HepG2 (cell line): Measurements from ENCODE around the gene EPM2A. TPM values are rescaled to one million over a fixed set of nuclear protein-coding genes. Genes with fewer than 3 reads are reported as not detected.

ENCODE experiments used
- ATAC-seq: fragments of 200-7000 bp; cut with Tn5 transposase; 3 replicates; pipeline ENCODE4 v1.9.1; 2020; ENCODE audit warnings: mild to moderate bottlenecking, moderate library complexity
- BruUV-seq: library from RNA; stranded (reverse); fragments of 400-500 nt; replicated peaks from 2 replicates; lab custom pipeline; 2021; lab: Mats Ljungman, UMichigan
- CTCF ChIA-PET: fragments of 300-600 bp; formaldehyde crosslinking; extraction: SDS; loops from one replicate; lab custom pipeline; 2021; ENCODE audit warnings: low total read pairs, inconsistent platforms, low intra/inter-chr PET ratio; lab: Yijun Ruan, JAX
- POLR2A ChIA-PET: fragments of 350-600 bp; sonication (Branson Sonifier 250); formaldehyde crosslinking; loops from one replicate; lab custom pipeline; 2020; ENCODE audit warnings: antibody characterized with exemption, inconsistent platforms; lab: Yijun Ruan, JAX
- DNase-seq: peaks from one replicate; pipeline ENCODE4 v3.0.0-alpha.2; 2015; ENCODE audit warnings: low spot score
- FAIRE-seq: peaks from 3 replicates; lab custom pipeline; 2011; peaks lifted over from hg19 to GRCh38; lab: Jason Lieb, UNC
- H2AFZ ChIP-seq: one replicate; pipeline ENCODE4 v1.6.1; 2011; ENCODE audit warnings: low read length, inconsistent platforms
- H3K27ac ChIP-seq: fragments of 300-600 bp; 3 replicates; pipeline ENCODE4 v1.8.0; 2011; ENCODE audit warnings: mixed run types, mild to moderate bottlenecking, mixed read lengths, low read length, inconsistent platforms; ENCODE audit not compliant: insufficient read depth; ENCODE audit errors: extremely low read length
- H3K27me3 ChIP-seq, 2 experiments: fragments of 200-600 bp in 1 of 2; 2 replicates in 1 of 2; 3 replicates in 1 of 2; pipeline versions ENCODE4 v1.6.0 to v1.8.0; 2011; ENCODE audit warnings: low read length in 2 of 2, mild to moderate bottlenecking in 2 of 2, moderate library complexity in 2 of 2, inconsistent platforms in 1 of 2; ENCODE audit not compliant: insufficient read depth in 2 of 2, control insufficient read depth in 1 of 2
- H3K36me3 ChIP-seq, 2 experiments: fragments of 200-600 bp in 1 of 2; replicated peaks in 1 of 2; 2 replicates in 1 of 2; 3 replicates in 1 of 2; pipeline versions ENCODE4 v1.5.1 to v1.8.0; 2011; ENCODE audit warnings: low read length in 2 of 2, inconsistent platforms in 1 of 2; ENCODE audit not compliant: insufficient read depth in 2 of 2, control insufficient read depth in 1 of 2
- H3K4me1 ChIP-seq: 2 replicates; pipeline ENCODE4 v1.5.1; 2012; ENCODE audit warnings: low read length, inconsistent platforms; ENCODE audit not compliant: insufficient read depth
- H3K4me2 ChIP-seq: 2 replicates; pipeline ENCODE4 v1.6.0; 2011; ENCODE audit warnings: low read depth, low read length, inconsistent platforms
- H3K4me3 ChIP-seq, 3 experiments: fragments of 200-600 bp in 1 of 3; sonication (generic), shearing (Covaris generic) in 1 of 3; replicated peaks in 1 of 3; 2 replicates each; pipeline ENCODE4 v1.5.1; 2011 to 2016; ENCODE audit warnings: low read length in 3 of 3, inconsistent platforms in 2 of 3, low read depth in 2 of 3, mild to moderate bottlenecking in 2 of 3, control low read depth in 1 of 3, mixed read lengths in 1 of 3; ENCODE audit not compliant: insufficient read depth in 1 of 3
- H3K79me2 ChIP-seq: one replicate; pipeline ENCODE4 v1.6.1; 2011; ENCODE audit warnings: low read length, inconsistent platforms; ENCODE audit not compliant: insufficient read depth
- H3K9ac ChIP-seq: 2 replicates; pipeline ENCODE4 v1.6.0; 2011; ENCODE audit warnings: mild to moderate bottlenecking, low read depth, low read length, inconsistent platforms; ENCODE audit not compliant: insufficient read depth
- H3K9me3 ChIP-seq: 2 replicates; pipeline ENCODE4 v1.5.1; 2012; ENCODE audit warnings: mild to moderate bottlenecking, low read length
- H4K20me1 ChIP-seq: 2 replicates; pipeline ENCODE4 v1.6.0; 2011; ENCODE audit warnings: inconsistent platforms, mild to moderate bottlenecking, low read length, moderate library complexity; ENCODE audit not compliant: insufficient read depth
- KLF13 ChIP-seq: sonication (generic); formaldehyde crosslinking; IDR thresholded peaks from 2 replicates; pipeline ENCODE4 v1.4.0; 2020; ENCODE audit warnings: mild to moderate bottlenecking, missing genetic modification reagents
- ONECUT2 ChIP-seq: sonication (generic); formaldehyde crosslinking; IDR thresholded peaks from 2 replicates; pipeline ENCODE4 v1.4.0; 2020; ENCODE audit warnings: missing genetic modification reagents
- RFX3 ChIP-seq: IDR thresholded peaks from 2 replicates; pipeline ENCODE4 v1.6.1; 2016; ENCODE audit warnings: missing biosample characterization, missing genetic modification reagents
- STAG1 ChIP-seq: sonication (generic); formaldehyde crosslinking; IDR thresholded peaks from 2 replicates; pipeline ENCODE4 v1.4.0; 2020; ENCODE audit warnings: missing genetic modification reagents
- SYNCRIP ChIP-seq: fragments of 200-400 bp; formaldehyde crosslinking; IDR thresholded peaks from 2 replicates; pipeline ENCODE4 v1.6.1; 2018; ENCODE audit warnings: mild to moderate bottlenecking, low read depth, low read length; ENCODE audit not compliant: insufficient read depth
- TCF7 ChIP-seq: sonication (generic); IDR thresholded peaks from 2 replicates; pipeline ENCODE4 v1.6.1; 2016; ENCODE audit warnings: antibody characterized with exemption, low read depth
- ZNF225 ChIP-seq: sonication (generic); formaldehyde crosslinking; IDR thresholded peaks from 2 replicates; pipeline ENCODE4 v1.4.0; 2020; ENCODE audit warnings: mild to moderate bottlenecking, missing genetic modification reagents
- ZNF253 ChIP-seq: sonication (generic); formaldehyde crosslinking; IDR thresholded peaks from 2 replicates; pipeline ENCODE4 v1.8.0; 2022; ENCODE audit warnings: mild to moderate bottlenecking, missing genetic modification reagents, borderline replicate concordance
- WGBS: methylation state at CpG from one replicate; pipeline ENCODE4 v1.1.6; 2017; ENCODE audit warnings: low lambda C conversion rate; 5-methylcytosine and 5-hydroxymethylcytosine counted together
- in situ Hi-C: cut with HindIII; loops from 2 replicates; pipeline ENCODE4 v1.10.0; 2017; ENCODE audit warnings: low pct_unique_long_range_greater_than_20kb; ENCODE audit not compliant: extremely low pct_ligation_motif_present
- intact Hi-C: fragments of 100-400 bp; cut with micrococcal nuclease; formaldehyde crosslinking; loops from one replicate; pipeline ENCODE4 v1.10.0; 2022; ENCODE audit not compliant: unreplicated experiment
- polyA plus RNA-seq, 8 experiments: library from polyadenylated mRNA; depleted of rRNA in 3 of 8; stranded (reverse) in 7 of 8; unstranded in 1 of 8; fragments of >200 nt; fragmentation: Illumina TruSeq in 4 of 8; extraction: Trizol in 4 of 8; gene quantifications; 2 replicates each; pipeline versions ENCODE4 v1.2.1 to v1.2.3, GENCODE V29; 2011 to 2016; ENCODE audit warnings: low read depth in 4 of 8, missing spikeins in 1 of 8, mixed read lengths in 1 of 8; ENCODE audit not compliant: insufficient read depth in 1 of 8
- total RNA-seq, 5 experiments: library from RNA; depleted of rRNA; stranded (reverse); fragments of >200 nt; fragmentation: Illumina TruSeq; extraction: Trizol; gene quantifications; 2 replicates each; pipeline ENCODE4 v1.2.3, GENCODE V29; 2016; ENCODE audit warnings: low read depth in 1 of 5
- TF ChIP-seq, protein P1 (sequence below): sonication (generic); formaldehyde crosslinking; IDR thresholded peaks from 2 replicates; pipeline ENCODE4 v1.8.0; 2022; ENCODE audit warnings: low read depth, missing genetic modification reagents
- TF ChIP-seq, protein P2 (sequence below): sonication (generic); formaldehyde crosslinking; IDR thresholded peaks from 2 replicates; pipeline ENCODE4 v1.4.0; 2020; ENCODE audit warnings: mild to moderate bottlenecking, missing genetic modification reagents
- TF ChIP-seq, protein P3 (sequence below): sonication (generic); formaldehyde crosslinking; IDR thresholded peaks from 2 replicates; pipeline ENCODE4 v1.5.1; 2020; ENCODE audit warnings: mild to moderate bottlenecking, missing genetic modification reagents, borderline replicate concordance

The EPM2A gene
- total and polyA plus RNA-seq, 2 of the 13 experiments (the other 11 are each of a cell fraction or from before 2014, with no cell fraction given): 4.6 to 9.2 TPM

DNA sequence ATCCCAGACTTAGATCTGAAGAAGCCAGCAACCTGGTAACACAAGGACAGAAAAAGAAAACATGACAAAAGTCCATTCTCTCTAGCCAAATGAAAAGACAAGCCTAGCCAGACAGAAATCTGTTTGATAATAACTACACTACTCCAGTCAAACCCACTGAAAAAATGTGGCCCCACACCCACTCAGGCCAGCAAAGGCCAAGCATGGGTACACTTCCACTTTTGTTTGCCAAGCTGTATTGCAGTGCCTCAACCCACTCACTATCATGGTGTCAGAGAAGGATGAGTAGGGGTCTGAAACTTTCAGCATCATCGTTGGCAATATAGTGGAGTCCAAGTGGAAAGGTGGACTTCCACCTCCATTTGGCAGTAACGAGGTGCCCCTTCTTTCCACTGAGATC, 45.8 kb downstream of the EPM2A start:
- FAIRE-seq (no peak), ATAC-seq (no peak), DNase-seq (no peak)
- H3K27me3 ChIP-seq: no peaks in the 10 kb centered on the region
- no peak overlapping the region for H3K4me3 ChIP-seq
- no peaks in the 10 kb centered on the region for H3K79me2 ChIP-seq
- WGBS: 83% methylated on average over 2 of the region's 2 CpGs
- POLR2A ChIA-PET: no interaction called here
- H3K36me3 ChIP-seq: no peaks in the 10 kb centered on the region
- no peak overlapping the region for H3K9ac ChIP-seq
- CTCF ChIA-PET: no interaction called here
- in situ Hi-C loops: no loop called here
- no TSS peak for BruUV-seq
- no peak overlapping the region for H3K27ac ChIP-seq
- H3K4me2 ChIP-seq: no peak overlapping the region
- H4K20me1 ChIP-seq: no peaks in the 10 kb centered on the region
- peaks cover 8% of the 10 kb centered on the region for H3K4me1 ChIP-seq
- TF ChIP-seq KLF13 (CRISPR knock-in tag) (no peak), ZNF225 (no peak), STAG1 (CRISPR knock-in tag) (no peak), ZNF253 (CRISPR knock-in tag) (no peak), SYNCRIP (no peak), ONECUT2 (CRISPR knock-in tag) (no peak), RFX3 (CRISPR knock-in tag) (no peak), TCF7 (no peak)
- TF ChIP-seq, protein P1, sequence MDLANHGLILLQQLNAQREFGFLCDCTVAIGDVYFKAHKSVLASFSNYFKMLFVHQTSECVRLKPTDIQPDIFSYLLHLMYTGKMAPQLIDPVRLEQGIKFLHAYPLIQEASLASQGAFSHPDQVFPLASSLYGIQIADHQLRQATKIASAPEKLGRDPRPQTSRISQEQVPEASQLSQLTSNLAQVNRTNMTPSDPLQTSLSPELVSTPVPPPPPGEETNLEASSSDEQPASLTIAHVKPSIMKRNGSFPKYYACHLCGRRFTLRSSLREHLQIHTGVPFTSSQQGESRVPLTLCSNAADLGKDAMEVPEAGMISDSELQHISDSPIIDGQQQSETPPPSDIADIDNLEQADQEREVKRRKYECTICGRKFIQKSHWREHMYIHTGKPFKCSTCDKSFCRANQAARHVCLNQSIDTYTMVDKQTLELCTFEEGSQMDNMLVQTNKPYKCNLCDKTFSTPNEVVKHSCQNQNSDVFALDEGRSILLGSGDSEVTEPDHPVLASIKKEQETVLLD: no peak
- TF ChIP-seq, protein P2, sequence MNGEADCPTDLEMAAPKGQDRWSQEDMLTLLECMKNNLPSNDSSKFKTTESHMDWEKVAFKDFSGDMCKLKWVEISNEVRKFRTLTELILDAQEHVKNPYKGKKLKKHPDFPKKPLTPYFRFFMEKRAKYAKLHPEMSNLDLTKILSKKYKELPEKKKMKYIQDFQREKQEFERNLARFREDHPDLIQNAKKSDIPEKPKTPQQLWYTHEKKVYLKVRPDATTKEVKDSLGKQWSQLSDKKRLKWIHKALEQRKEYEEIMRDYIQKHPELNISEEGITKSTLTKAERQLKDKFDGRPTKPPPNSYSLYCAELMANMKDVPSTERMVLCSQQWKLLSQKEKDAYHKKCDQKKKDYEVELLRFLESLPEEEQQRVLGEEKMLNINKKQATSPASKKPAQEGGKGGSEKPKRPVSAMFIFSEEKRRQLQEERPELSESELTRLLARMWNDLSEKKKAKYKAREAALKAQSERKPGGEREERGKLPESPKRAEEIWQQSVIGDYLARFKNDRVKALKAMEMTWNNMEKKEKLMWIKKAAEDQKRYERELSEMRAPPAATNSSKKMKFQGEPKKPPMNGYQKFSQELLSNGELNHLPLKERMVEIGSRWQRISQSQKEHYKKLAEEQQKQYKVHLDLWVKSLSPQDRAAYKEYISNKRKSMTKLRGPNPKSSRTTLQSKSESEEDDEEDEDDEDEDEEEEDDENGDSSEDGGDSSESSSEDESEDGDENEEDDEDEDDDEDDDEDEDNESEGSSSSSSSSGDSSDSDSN (CRISPR knock-in tag): no peak
- TF ChIP-seq, protein P3, sequence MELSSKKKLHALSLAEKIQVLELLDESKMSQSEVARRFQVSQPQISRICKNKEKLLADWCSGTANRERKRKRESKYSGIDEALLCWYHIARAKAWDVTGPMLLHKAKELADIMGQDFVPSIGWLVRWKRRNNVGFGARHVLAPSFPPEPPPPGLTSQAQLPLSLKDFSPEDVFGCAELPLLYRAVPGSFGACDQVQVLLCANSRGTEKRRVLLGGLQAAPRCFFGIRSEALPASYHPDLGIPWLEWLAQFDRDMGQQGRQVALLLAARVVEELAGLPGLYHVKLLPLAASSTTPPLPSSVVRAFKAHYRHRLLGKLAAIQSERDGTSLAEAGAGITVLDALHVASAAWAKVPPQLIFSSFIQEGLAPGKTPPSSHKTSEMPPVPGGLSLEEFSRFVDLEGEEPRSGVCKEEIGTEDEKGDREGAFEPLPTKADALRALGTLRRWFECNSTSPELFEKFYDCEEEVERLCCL (CRISPR knock-in tag): no peak
- no peaks in the 10 kb centered on the region for H3K9me3 ChIP-seq
- no peak overlapping the region for H2AFZ ChIP-seq
- intact Hi-C loops: no loop called here
